HepG2 (cell line): Measurements from ENCODE around the gene EPDR1. TPM values are rescaled to one million over a fixed set of nuclear protein-coding genes. Genes with fewer than 3 reads are reported as not detected.

Source experiments
- ATAC-seq: fragments of 200-7000 bp; cut with Tn5 transposase; 3 replicates; pipeline ENCODE4 v1.9.1; 2020; ENCODE audit warnings: mild to moderate bottlenecking, moderate library complexity
- BruUV-seq: library from RNA; stranded (reverse); fragments of 400-500 nt; replicated peaks from 2 replicates; lab custom pipeline; 2021; lab: Mats Ljungman, UMichigan
- CTCF ChIA-PET: fragments of 300-600 bp; formaldehyde crosslinking; extraction: SDS; loops from one replicate; lab custom pipeline; 2021; ENCODE audit warnings: low total read pairs, inconsistent platforms, low intra/inter-chr PET ratio; lab: Yijun Ruan, JAX
- POLR2A ChIA-PET: fragments of 350-600 bp; sonication (Branson Sonifier 250); formaldehyde crosslinking; loops from one replicate; lab custom pipeline; 2020; ENCODE audit warnings: antibody characterized with exemption, inconsistent platforms; lab: Yijun Ruan, JAX
- DNase-seq: peaks from one replicate; pipeline ENCODE4 v3.0.0-alpha.2; 2015; ENCODE audit warnings: low spot score
- FAIRE-seq: peaks from 3 replicates; lab custom pipeline; 2011; peaks lifted over from hg19 to GRCh38; lab: Jason Lieb, UNC
- H2AFZ ChIP-seq: one replicate; pipeline ENCODE4 v1.6.1; 2011; ENCODE audit warnings: low read length, inconsistent platforms
- H3K27ac ChIP-seq: fragments of 300-600 bp; 3 replicates; pipeline ENCODE4 v1.8.0; 2011; ENCODE audit warnings: mixed run types, mild to moderate bottlenecking, mixed read lengths, low read length, inconsistent platforms; ENCODE audit not compliant: insufficient read depth; ENCODE audit errors: extremely low read length
- H3K27me3 ChIP-seq, 2 experiments: fragments of 200-600 bp in 1 of 2; 2 replicates in 1 of 2; 3 replicates in 1 of 2; pipeline versions ENCODE4 v1.6.0 to v1.8.0; 2011; ENCODE audit warnings: low read length in 2 of 2, mild to moderate bottlenecking in 2 of 2, moderate library complexity in 2 of 2, inconsistent platforms in 1 of 2; ENCODE audit not compliant: insufficient read depth in 2 of 2, control insufficient read depth in 1 of 2
- H3K36me3 ChIP-seq, 2 experiments: fragments of 200-600 bp in 1 of 2; replicated peaks in 1 of 2; 2 replicates in 1 of 2; 3 replicates in 1 of 2; pipeline versions ENCODE4 v1.5.1 to v1.8.0; 2011; ENCODE audit warnings: low read length in 2 of 2, inconsistent platforms in 1 of 2; ENCODE audit not compliant: insufficient read depth in 2 of 2, control insufficient read depth in 1 of 2
- H3K4me1 ChIP-seq: 2 replicates; pipeline ENCODE4 v1.5.1; 2012; ENCODE audit warnings: low read length, inconsistent platforms; ENCODE audit not compliant: insufficient read depth
- H3K4me2 ChIP-seq: 2 replicates; pipeline ENCODE4 v1.6.0; 2011; ENCODE audit warnings: low read depth, low read length, inconsistent platforms
- H3K4me3 ChIP-seq, 3 experiments: fragments of 200-600 bp in 1 of 3; sonication (generic), shearing (Covaris generic) in 1 of 3; replicated peaks in 1 of 3; 2 replicates each; pipeline ENCODE4 v1.5.1; 2011 to 2016; ENCODE audit warnings: low read length in 3 of 3, inconsistent platforms in 2 of 3, low read depth in 2 of 3, mild to moderate bottlenecking in 2 of 3, control low read depth in 1 of 3, mixed read lengths in 1 of 3; ENCODE audit not compliant: insufficient read depth in 1 of 3
- H3K79me2 ChIP-seq: one replicate; pipeline ENCODE4 v1.6.1; 2011; ENCODE audit warnings: low read length, inconsistent platforms; ENCODE audit not compliant: insufficient read depth
- H3K9ac ChIP-seq: 2 replicates; pipeline ENCODE4 v1.6.0; 2011; ENCODE audit warnings: mild to moderate bottlenecking, low read depth, low read length, inconsistent platforms; ENCODE audit not compliant: insufficient read depth
- H3K9me3 ChIP-seq: 2 replicates; pipeline ENCODE4 v1.5.1; 2012; ENCODE audit warnings: mild to moderate bottlenecking, low read length
- H4K20me1 ChIP-seq: 2 replicates; pipeline ENCODE4 v1.6.0; 2011; ENCODE audit warnings: inconsistent platforms, mild to moderate bottlenecking, low read length, moderate library complexity; ENCODE audit not compliant: insufficient read depth
- BRCA1 ChIP-seq: sonication (generic); formaldehyde crosslinking; IDR thresholded peaks from 2 replicates; pipeline ENCODE4 v1.4.0; 2020; ENCODE audit warnings: missing genetic modification reagents
- CEBPB ChIP-seq: IDR thresholded peaks from 2 replicates; pipeline ENCODE4 v1.6.1; 2011; ENCODE audit warnings: low read depth, low read length, improper control_type of control experiment, borderline replicate concordance
- GATAD1 ChIP-seq: IDR thresholded peaks from 2 replicates; pipeline ENCODE4 v1.6.1; 2016; ENCODE audit warnings: missing genetic modification reagents, missing compliant biosample characterization
- HIVEP1 ChIP-seq: sonication (generic); formaldehyde crosslinking; IDR thresholded peaks from 2 replicates; pipeline ENCODE4 v1.4.0; 2020; ENCODE audit warnings: mild to moderate bottlenecking, missing genetic modification reagents
- HOXD1 ChIP-seq: sonication (generic); formaldehyde crosslinking; IDR thresholded peaks from 2 replicates; pipeline ENCODE4 v1.5.0; 2020; ENCODE audit warnings: missing genetic modification reagents
- NBN ChIP-seq: fragments of 450-650 bp; conservative IDR thresholded peaks from 2 replicates; pipeline ENCODE4 v1.6.1; 2017
- NR2F2 ChIP-seq: IDR thresholded peaks from 2 replicates; pipeline ENCODE4 v1.6.1; 2012; ENCODE audit warnings: low read depth, inconsistent platforms, borderline replicate concordance
- RAD21 ChIP-seq: fragments of 450-650 bp; formaldehyde crosslinking; IDR thresholded peaks from 2 replicates; pipeline ENCODE4 v1.5.0; 2020; ENCODE audit warnings: mild to moderate bottlenecking
- SIX4 ChIP-seq: sonication (generic); formaldehyde crosslinking; IDR thresholded peaks from 2 replicates; pipeline ENCODE4 v1.4.0; 2020; ENCODE audit warnings: missing genetic modification reagents
- SMARCE1 ChIP-seq: fragments of 450-650 bp; IDR thresholded peaks from 2 replicates; pipeline ENCODE4 v1.6.1; 2017; ENCODE audit warnings: borderline replicate concordance
- SRSF9 ChIP-seq: fragments of 200-400 bp; formaldehyde crosslinking; IDR thresholded peaks from 2 replicates; pipeline ENCODE4 v1.6.1; 2018; ENCODE audit warnings: borderline replicate concordance, mild to moderate bottlenecking, low read depth, low read length; ENCODE audit not compliant: insufficient read depth, poor library complexity, severe bottlenecking
- THYN1 ChIP-seq: sonication (generic); formaldehyde crosslinking; IDR thresholded peaks from 2 replicates; pipeline ENCODE4 v1.8.1; 2023; ENCODE audit warnings: low read depth, mild to moderate bottlenecking, moderate library complexity, missing genetic modification reagents, borderline replicate concordance
- TOE1 ChIP-seq: sonication (generic); formaldehyde crosslinking; IDR thresholded peaks from 2 replicates; pipeline ENCODE4 v1.4.0; 2020; ENCODE audit warnings: mild to moderate bottlenecking, missing genetic modification reagents
- YY1 ChIP-seq: IDR thresholded peaks from 2 replicates; pipeline ENCODE4 v1.6.1; 2011; ENCODE audit warnings: low read length, low read depth, moderate library complexity, mild to moderate bottlenecking; ENCODE audit not compliant: insufficient read depth, insufficient replicate concordance
- ZNF639 ChIP-seq: conservative IDR thresholded peaks from 2 replicates; pipeline ENCODE4 v1.6.1; 2018; ENCODE audit warnings: missing genetic modification reagents
- WGBS: methylation state at CpG from one replicate; pipeline ENCODE4 v1.1.6; 2017; ENCODE audit warnings: low lambda C conversion rate; 5-methylcytosine and 5-hydroxymethylcytosine counted together
- in situ Hi-C: cut with HindIII; loops from 2 replicates; pipeline ENCODE4 v1.10.0; 2017; ENCODE audit warnings: low pct_unique_long_range_greater_than_20kb; ENCODE audit not compliant: extremely low pct_ligation_motif_present
- intact Hi-C: fragments of 100-400 bp; cut with micrococcal nuclease; formaldehyde crosslinking; loops from one replicate; pipeline ENCODE4 v1.10.0; 2022; ENCODE audit not compliant: unreplicated experiment
- polyA plus RNA-seq, 8 experiments: library from polyadenylated mRNA; depleted of rRNA in 3 of 8; stranded (reverse) in 7 of 8; unstranded in 1 of 8; fragments of >200 nt; fragmentation: Illumina TruSeq in 4 of 8; extraction: Trizol in 4 of 8; gene quantifications; 2 replicates each; pipeline versions ENCODE4 v1.2.1 to v1.2.3, GENCODE V29; 2011 to 2016; ENCODE audit warnings: low read depth in 4 of 8, missing spikeins in 1 of 8, mixed read lengths in 1 of 8; ENCODE audit not compliant: insufficient read depth in 1 of 8
- total RNA-seq, 5 experiments: library from RNA; depleted of rRNA; stranded (reverse); fragments of >200 nt; fragmentation: Illumina TruSeq; extraction: Trizol; gene quantifications; 2 replicates each; pipeline ENCODE4 v1.2.3, GENCODE V29; 2016; ENCODE audit warnings: low read depth in 1 of 5
- TF ChIP-seq, protein P1 (sequence below): sonication (generic); formaldehyde crosslinking; IDR thresholded peaks from 2 replicates; pipeline ENCODE4 v1.5.0; 2020; ENCODE audit warnings: missing genetic modification reagents, mild to moderate bottlenecking, borderline replicate concordance
- TF ChIP-seq, protein P2 (sequence below): sonication (generic); formaldehyde crosslinking; IDR thresholded peaks from 2 replicates; pipeline ENCODE4 v1.5.0; 2020; ENCODE audit warnings: missing genetic modification reagents

The EPDR1 gene
- total and polyA plus RNA-seq, 2 of the 13 experiments (the other 11 are each of a cell fraction or from before 2014, with no cell fraction given), result 38.3 to 50.2 TPM

- in situ Hi-C loops, result no loop called here
- peaks cover 3 to 9% of the 10 kb centered on the region in 2 experiments; a peak in 4 of 5 replicates for H3K36me3 ChIP-seq
- H3K9ac ChIP-seq, result no peak overlapping the region
- peaks cover 66% of the 10 kb centered on the region for H3K79me2 ChIP-seq
- no peak for DNase-seq
- no TSS peak for BruUV-seq
- no peak overlapping the region for H3K27ac ChIP-seq
- ATAC-seq, result no peak
- POLR2A ChIA-PET, result no interaction called here
- peaks cover 20% of the 10 kb centered on the region for H3K9me3 ChIP-seq
- WGBS, result 99% methylated on average over 2 of the region's 2 CpGs
- H3K4me3 ChIP-seq, result no peak overlapping the region
- H3K4me2 ChIP-seq, result no peak overlapping the region
- peaks cover 45% of the 10 kb centered on the region for H3K4me1 ChIP-seq
- peak; percentile 78 for TF ChIP-seq CEBPB
- no peak for TF ChIP-seq HIVEP1
- intact Hi-C loops, result loop anchor here (5.0 kb wide), 1 partner anchor 1866 kb away; no protein-coding TSS in a partner anchor
- no peak overlapping the region for H2AFZ ChIP-seq
- H4K20me1 ChIP-seq, result no peaks in the 10 kb centered on the region
- no peaks in the 10 kb centered on the region for H3K27me3 ChIP-seq
- CTCF ChIA-PET, result no interaction called here
- FAIRE-seq, result no peak
Observed at GRCh38 chr7:37927773-37928444, 7.5 kb downstream of the EPDR1 start.

GRCh38 chr7:37928878-37929277 is 8.4 kb downstream of the EPDR1 start:
- in situ Hi-C loops, result no loop called here
- H3K4me1 ChIP-seq, result peaks cover 35% of the 10 kb centered on the region
- no peak overlapping the region for H2AFZ ChIP-seq
- peaks cover 66% of the 10 kb centered on the region for H3K79me2 ChIP-seq
- no peak overlapping the region for H3K27ac ChIP-seq
- peaks cover 1 to 9% of the 10 kb centered on the region in 2 experiments; a peak in 4 of 5 replicates for H3K36me3 ChIP-seq
- H3K4me2 ChIP-seq, result no peak overlapping the region
- ChIA-PET CTCF (no interaction called here), POLR2A (interaction anchor here (0.8 kb wide), 1 partner anchor 14 kb away, joined by 3 read pairs; no protein-coding TSS in a partner anchor)
- no peaks in the 10 kb centered on the region for H3K27me3 ChIP-seq
- intact Hi-C loops, result loop anchor here (5.0 kb wide), 1 partner anchor 1867 kb away; no protein-coding TSS in a partner anchor
- no peak for DNase-seq
- H4K20me1 ChIP-seq, result no peaks in the 10 kb centered on the region
- H3K4me3 ChIP-seq, result no peak overlapping the region
- WGBS, result 94% methylated on average over 4 of the region's 4 CpGs
- peaks cover 20% of the 10 kb centered on the region for H3K9me3 ChIP-seq
- no peak overlapping the region for H3K9ac ChIP-seq
- BruUV-seq, result no TSS peak
- ATAC-seq, result no peak
- FAIRE-seq, result no peak
- TF ChIP-seq BRCA1 (CRISPR knock-in tag) (no peak), NBN (no peak), ZNF639 (no peak), HOXD1 (CRISPR knock-in tag) (no peak), NR2F2 (no peak), THYN1 (no peak), SIX4 (no peak), YY1 (no peak), SMARCE1 (no peak), TOE1 (CRISPR knock-in tag) (no peak), SRSF9 (no peak), GATAD1 (CRISPR knock-in tag) (no peak), RAD21 (CRISPR knock-in tag) (no peak)
- TF ChIP-seq, protein P1, sequence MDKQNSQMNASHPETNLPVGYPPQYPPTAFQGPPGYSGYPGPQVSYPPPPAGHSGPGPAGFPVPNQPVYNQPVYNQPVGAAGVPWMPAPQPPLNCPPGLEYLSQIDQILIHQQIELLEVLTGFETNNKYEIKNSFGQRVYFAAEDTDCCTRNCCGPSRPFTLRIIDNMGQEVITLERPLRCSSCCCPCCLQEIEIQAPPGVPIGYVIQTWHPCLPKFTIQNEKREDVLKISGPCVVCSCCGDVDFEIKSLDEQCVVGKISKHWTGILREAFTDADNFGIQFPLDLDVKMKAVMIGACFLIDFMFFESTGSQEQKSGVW (CRISPR knock-in tag), result no peak
- TF ChIP-seq, protein P2, sequence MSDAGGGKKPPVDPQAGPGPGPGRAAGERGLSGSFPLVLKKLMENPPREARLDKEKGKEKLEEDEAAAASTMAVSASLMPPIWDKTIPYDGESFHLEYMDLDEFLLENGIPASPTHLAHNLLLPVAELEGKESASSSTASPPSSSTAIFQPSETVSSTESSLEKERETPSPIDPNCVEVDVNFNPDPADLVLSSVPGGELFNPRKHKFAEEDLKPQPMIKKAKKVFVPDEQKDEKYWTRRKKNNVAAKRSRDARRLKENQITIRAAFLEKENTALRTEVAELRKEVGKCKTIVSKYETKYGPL (CRISPR knock-in tag), result no peak
